Ovary (tissue), 9 donors: ENCODE data around the gene KIF4A. TPM values are rescaled to one million over a fixed set of nuclear protein-coding genes. Genes with fewer than 3 reads are reported as not detected.

Source experiments
- DNase-seq, 5 donors: peaks; one replicate each; pipeline ENCODE4 v3.0.0-alpha.2; 2019 to 2020
- H3K27ac ChIP-seq, 2 donors: fragments of 200-600 bp; one replicate each; pipeline versions ENCODE4 v1.5.1 to v1.8.0; 2019 to 2022
- H3K27me3 ChIP-seq: fragments of 200-600 bp; one replicate; pipeline ENCODE4 v1.8.0; 2022
- H3K36me3 ChIP-seq: fragments of 200-600 bp; sonication (generic); one replicate; pipeline ENCODE4 v1.5.1; 2019
- H3K4me1 ChIP-seq: one replicate; pipeline ENCODE4 v1.8.1; 2013; ENCODE audit warnings: mild to moderate bottlenecking, moderate library complexity; ENCODE audit not compliant: insufficient read depth
- H3K4me3 ChIP-seq: fragments of 200-600 bp; sonication (generic); one replicate; pipeline ENCODE4 v1.5.1; 2017
- H3K9me3 ChIP-seq, 2 donors: fragments of 200-600 bp in 1 of 2; sonication (generic) in 1 of 2; one replicate each; pipeline versions ENCODE4 v1.5.1 to v1.8.1; 2013 to 2019; ENCODE audit warnings: mild to moderate bottlenecking in 1 of 2, moderate library complexity in 1 of 2
- CTCF ChIP-seq, 3 donors: fragments of 450-650 bp in 2 of 3; fragments of 200-600 bp in 1 of 3; IDR thresholded peaks; one replicate each; pipeline versions ENCODE4 v1.5.1 to v1.8.0; 2016 to 2022; ENCODE audit warnings: antibody characterized with exemption in 3 of 3, mild to moderate bottlenecking in 1 of 3
- EP300 ChIP-seq: sonication (generic); formaldehyde crosslinking; IDR thresholded peaks from one replicate; pipeline ENCODE4 v1.6.1; 2017; ENCODE audit warnings: antibody characterized with exemption
- POLR2A ChIP-seq: fragments of 450-650 bp; IDR thresholded peaks from one replicate; pipeline ENCODE4 v1.6.1; 2017; ENCODE audit warnings: antibody characterized with exemption, mild to moderate bottlenecking, moderate library complexity
- WGBS, 3 donors: extraction: QIAGEN DNeasy Blood & Tissue Kit in 1 of 3; methylation state at CpG; one replicate each; pipeline versions ENCODE4 v1.1.5 to v1.1.7; 2013 to 2017; 5-methylcytosine and 5-hydroxymethylcytosine counted together
- intact Hi-C, 4 donors: fragments of 100-400 bp; cut with DNase I; formaldehyde crosslinking; loops; one replicate each; pipeline versions ENCODE4 v1.11.0 to v1.15.1; 2022 to 2023
- polyA plus RNA-seq, 2 donors: library from polyadenylated mRNA; stranded (reverse); fragments of 200-250 nt in 1 of 2; fragments of 350-450 nt in 1 of 2; fragmentation: Illumina TruSeq in 1 of 2; extraction: RNeasy Lipid Tissue Mini Kit (QIAGEN cat#74804) in 1 of 2; gene quantifications; one replicate each; pipeline ENCODE4 v1.2.3, GENCODE V29; 2013 to 2014
- total RNA-seq, 7 donors: library from RNA; depleted of rRNA in 2 of 7; stranded (reverse); fragments of >200 nt in 2 of 7; fragmentation: NEBNext Ultra II Directional in 3 of 7; extraction: Animal tissue kit (Norgen Biotek cat#: 25700) in 3 of 7; gene quantifications; one replicate each; pipeline versions ENCODE4 v1.1.0 to v1.2.4, GENCODE V29; 2016 to 2023
- donor health status: DM: no; HTN: no; CAD: no; lungs with moderate emphysema.
- donor health status: DM: no; HTN: no; CAD: no.
- donor health status: Bipolar disorder and iron deficiency.
- donor health status: DM: yes; HTN: yes; CAD: no.
- donor health status: DM: no; HTN: no; CAD: no.
- donor health status: DM: yes; HTN: yes; CAD: no.

Gene KIF4A
- total and polyA plus RNA-seq, 9 donors = 0.10 to 0.90 (median 0.23) TPM

GRCh38 chrX:70452143-70452733 is 162.3 kb downstream of the KIF4A start:
- intact Hi-C loops = loop anchor here in 2 of 4 donors (10.0 kb wide), 1 partner anchor 103 kb away; no protein-coding TSS in a partner anchor
- Histone ChIP-seq H3K27me3 (no peaks in the 10 kb centered on the region), H3K9me3 (no peaks in the 10 kb centered on the region), H3K4me3 (peak overlapping the region; percentile 39), H3K27ac (peak overlapping the region; percentile 1 to 62), H3K4me1 (no peaks in the 10 kb centered on the region), H3K36me3 (no peaks in the 10 kb centered on the region)
- peak; percentile 53 to 73 (median 67) for DNase-seq
- 20 to 28% (median 25%) methylated on average over 37 to 39 of the region's 39 CpGs for WGBS, 3 donors
- TF ChIP-seq CTCF (IDR thresholded peaks at IDR 0.05) (peak in 2 of 3 donors; percentile 19 to 50), EP300 (no peak), POLR2A (no peak)

- Histone ChIP-seq H3K27me3 (no peaks in the 10 kb centered on the region), H3K4me1 (no peaks in the 10 kb centered on the region), H3K27ac (peak overlapping the region; percentile 1 to 62), H3K9me3 (no peaks in the 10 kb centered on the region), H3K36me3 (no peaks in the 10 kb centered on the region), H3K4me3 (no peak overlapping the region)
- TF ChIP-seq POLR2A (no peak), EP300 (no peak), CTCF (IDR thresholded peaks at IDR 0.05) (no peak)
- 62 to 71% (median 68%) methylated on average over 5 of the region's 5 CpGs for WGBS, 3 donors
- no peak for DNase-seq
- intact Hi-C loops = loop anchor here in 2 of 4 donors (10.0 kb wide), 1 partner anchor 102 kb away; no protein-coding TSS in a partner anchor
Measured at GRCh38 chrX:70453024-70453618, 163.2 kb downstream of the KIF4A start.

GRCh38 chrX:70454441-70455365 is 164.8 kb downstream of the KIF4A start:
- TF ChIP-seq POLR2A = no peak
- TF ChIP-seq CTCF (IDR thresholded peaks at IDR 0.05) = peak; percentile 49 to 71 (median 70)
- H3K4me3 ChIP-seq = peak overlapping the region; percentile 35
- H3K36me3 ChIP-seq = no peaks in the 10 kb centered on the region
- intact Hi-C loops = loop anchor here in 2 of 4 donors (10.0 kb wide), 1 partner anchor 100 kb away; no protein-coding TSS in a partner anchor
- peak; percentile 81 to 85 (median 85) for DNase-seq
- H3K27me3 ChIP-seq = no peaks in the 10 kb centered on the region
- no peaks in the 10 kb centered on the region for H3K4me1 ChIP-seq
- H3K27ac ChIP-seq = peak overlapping the region; percentile 60 to 81
- WGBS, 3 donors = 21 to 22% (median 21%) methylated on average over 45 to 48 of the region's 48 CpGs
- no peaks in the 10 kb centered on the region for H3K9me3 ChIP-seq
